NCI-H2107 treated with DMSO at 0.1 percent for 48 hours (cell line): ENCODE results near the gene ARHGAP1.
A peak's percentile ranks its signal among the peaks of the same experiment; 100 is the strongest.

Experiments
- DNase-seq: peaks from one replicate; lab custom pipeline; 2025; ENCODE audit not compliant: unreplicated experiment; lab: John Stamatoyannopoulos, UW

Gene ARHGAP1

DNA sequence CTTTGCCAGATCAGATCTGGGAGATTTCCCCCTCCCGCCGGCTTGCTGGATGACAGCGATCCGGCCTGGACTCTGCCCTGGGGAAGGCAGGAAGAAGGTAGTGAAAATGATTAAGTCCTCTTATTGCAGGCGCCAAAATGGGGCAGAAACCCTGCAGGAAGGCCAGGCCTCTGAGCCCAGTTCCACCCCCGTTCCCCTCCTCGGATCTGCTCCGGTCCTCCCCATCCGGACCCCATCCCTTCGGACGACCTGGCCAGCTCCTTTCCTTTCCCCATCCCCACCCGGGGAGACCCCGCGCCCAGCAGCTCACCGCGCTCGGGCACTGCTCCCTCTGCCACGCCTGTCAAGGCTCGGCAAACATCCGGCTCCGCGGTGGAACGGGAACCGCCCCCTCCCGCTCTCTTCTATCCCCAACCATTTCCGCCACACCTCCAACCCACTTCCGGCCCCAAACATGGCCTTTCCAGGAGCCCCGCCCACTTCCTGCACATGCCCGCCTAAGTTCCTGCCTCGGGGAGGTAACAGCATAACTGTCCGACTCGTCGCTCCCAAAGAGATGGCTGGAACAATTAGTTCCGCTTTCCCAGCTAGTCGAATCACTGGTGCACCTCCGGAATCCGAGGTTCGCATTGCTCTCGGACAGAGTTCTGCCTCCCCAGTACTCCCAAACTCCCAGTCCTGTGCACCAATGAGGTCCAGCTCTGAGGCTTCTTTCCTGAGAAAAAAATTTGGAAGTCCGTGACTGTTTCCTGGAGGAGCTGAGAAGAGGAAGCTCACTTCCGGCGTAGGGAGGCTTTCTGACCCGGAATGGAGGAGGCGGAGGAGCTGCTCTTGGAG, at the start of gene ARHGAP1, which contains the start of gene ZNF408:
Gene ARHGAP1 (minus strand): TSS at position 379 of the 837 bp plus-strand sequence. CDS start 4,512 bp downstream, outside the sequence.
Gene ZNF408 (plus strand): TSS at position 791 of the 837 bp plus-strand sequence. CDS start 17 bp downstream, at position 808.
- DNase-seq: peak; percentile 95

DNA sequence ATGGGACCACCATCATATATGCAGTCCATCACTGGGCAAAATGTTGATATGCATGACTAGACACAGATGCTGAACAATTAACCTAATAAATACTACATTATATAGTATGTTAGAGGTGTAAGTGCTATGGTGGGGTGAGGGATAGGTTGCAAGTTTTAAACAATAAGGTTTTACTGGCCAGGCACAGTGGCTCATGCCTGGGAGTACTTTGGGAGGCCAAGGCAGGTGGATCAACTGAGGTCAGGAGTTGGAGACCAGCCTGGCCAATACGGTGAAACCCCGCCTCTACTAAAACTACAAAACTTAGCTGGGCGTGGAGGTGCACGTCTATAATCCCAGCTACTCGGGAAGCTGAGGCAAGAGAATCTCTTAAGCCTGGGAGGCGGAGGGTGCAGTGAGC, 46.7 kb upstream of the ARHGAP1 start:
- DNase-seq: no peak

DNA sequence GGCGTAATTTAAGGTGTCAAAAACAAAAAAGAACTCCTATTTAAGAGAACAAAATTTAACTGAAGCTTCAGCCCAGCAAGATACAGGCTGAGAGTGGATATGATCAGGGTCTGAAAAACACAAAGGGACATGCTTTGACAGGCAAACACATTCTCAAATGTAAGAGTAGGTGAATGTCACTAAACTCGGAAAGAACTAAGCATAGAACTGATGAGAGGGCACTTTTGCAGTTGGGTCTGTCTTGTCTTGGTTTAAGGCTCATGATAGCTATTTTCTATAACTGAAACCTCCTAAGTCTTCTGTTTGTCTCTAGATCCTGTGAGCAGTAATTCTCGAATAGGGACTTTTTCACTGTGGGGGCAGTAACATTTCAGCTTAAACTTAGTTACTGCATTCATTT, 45.6 kb upstream of the ARHGAP1 start:
- DNase-seq: no peak

DNA sequence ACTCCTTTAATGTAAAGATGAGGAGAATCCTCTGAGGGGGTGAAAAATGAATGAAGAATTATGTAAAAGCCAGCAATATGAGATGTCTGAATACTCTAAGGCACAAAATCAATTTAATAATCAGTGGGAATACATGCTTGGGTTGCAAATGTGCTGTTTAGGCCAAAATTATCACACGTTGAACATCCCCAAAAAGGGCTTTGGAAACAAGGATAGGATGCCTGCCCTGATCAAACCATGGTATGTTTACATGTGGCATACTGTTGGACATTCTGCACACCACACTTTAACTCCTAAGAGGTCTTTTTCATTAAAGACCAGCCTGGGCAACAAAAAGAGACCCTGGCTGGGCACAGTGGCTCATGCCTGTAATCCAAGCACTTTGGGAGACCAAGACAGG, 44.9 kb upstream of the ARHGAP1 start:
- no peak for DNase-seq

DNA sequence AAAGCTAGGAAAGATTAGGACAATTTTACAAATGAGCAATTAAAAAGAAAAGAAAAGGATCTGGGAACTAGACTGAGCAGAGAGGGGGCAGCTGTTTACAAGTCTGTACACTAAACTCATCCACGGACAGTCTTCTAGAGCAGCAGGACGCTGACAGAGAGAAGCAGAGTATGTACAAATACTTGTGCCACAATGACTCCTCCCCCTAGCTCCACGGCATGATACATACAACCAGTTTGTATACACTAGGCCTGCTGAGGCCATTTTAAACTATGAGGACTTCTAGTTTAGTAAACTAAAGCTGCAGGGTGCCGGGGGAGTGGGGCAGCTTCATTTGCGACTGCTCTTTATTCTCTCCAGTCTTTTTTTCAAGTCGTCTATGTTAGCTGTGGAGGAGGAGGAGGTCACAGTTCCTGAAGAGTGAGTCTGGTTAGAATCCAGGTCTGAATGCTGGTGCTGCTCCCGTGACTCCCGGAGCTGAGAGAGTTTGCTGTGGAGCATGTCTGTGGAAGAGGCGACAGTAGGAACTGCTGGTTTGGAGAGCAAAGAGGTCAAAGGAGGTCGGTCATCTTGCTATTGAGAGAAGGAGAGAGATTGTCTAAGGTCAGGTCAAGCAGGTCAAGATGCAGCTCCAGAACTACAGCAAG, 43.4 kb upstream of the ARHGAP1 start:
- DNase-seq: no peak

DNA sequence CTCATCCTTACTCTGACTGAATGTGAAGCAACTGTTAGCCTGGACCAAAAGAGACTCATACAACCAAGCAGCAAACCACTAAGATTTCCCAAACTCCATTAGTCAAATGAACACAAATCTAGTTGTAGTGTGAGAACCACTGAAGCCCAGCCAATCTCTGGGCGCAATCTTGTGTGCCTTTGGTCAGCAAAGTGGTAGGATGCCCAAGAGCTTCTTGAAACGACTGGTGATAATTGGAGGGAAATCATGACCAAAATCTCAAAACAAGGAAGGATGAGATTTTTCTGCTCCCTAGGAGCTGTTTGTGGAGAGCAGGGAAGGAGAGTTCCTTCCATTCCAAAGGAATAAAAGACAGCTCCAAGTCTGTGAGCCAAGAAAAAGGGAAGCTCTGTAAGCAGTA, 42.6 kb upstream of the ARHGAP1 start:
- no peak for DNase-seq

DNA sequence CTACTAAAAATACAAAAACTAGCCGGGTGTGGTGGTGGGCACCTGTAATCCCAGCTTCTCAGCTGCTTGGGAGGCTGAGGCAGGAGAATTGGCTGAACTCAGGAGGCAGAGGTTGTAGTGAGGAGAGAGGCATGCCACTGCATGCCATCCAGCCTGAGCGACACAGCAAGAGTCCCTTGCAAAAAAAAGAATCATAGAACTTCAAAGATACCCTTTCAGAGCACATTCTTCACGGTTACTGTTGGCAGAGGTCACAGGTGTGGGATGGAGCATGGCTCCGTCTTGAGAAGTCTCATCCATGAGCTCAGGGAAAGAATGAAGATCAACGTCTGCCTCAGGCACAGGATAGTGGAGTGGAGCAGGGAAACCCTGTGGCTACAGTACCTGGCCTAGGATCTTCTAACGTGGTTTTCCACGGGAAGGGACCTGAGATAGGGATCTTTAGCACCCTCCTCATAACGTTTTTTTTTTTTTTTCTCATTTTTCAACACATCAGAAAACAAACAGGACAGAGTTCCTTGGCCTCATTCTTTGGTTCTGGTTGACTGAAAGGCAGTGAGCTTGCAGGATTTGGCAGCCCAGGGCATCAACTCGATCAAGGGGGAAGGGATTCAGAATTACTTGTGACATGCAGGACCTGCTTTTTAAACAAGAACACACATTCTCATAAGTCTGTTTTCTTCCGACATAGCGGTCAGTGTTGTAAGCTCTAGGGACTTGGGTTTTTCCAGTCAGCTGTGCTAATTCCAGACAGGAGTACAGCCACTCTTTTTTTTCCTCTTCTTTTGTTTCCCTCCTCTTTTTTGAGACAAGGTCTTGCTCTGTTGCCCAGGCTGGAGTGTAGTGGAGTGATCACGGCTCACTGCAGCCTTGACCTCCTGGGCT, 41.4 kb upstream of the ARHGAP1 start:
- no peak for DNase-seq

DNA sequence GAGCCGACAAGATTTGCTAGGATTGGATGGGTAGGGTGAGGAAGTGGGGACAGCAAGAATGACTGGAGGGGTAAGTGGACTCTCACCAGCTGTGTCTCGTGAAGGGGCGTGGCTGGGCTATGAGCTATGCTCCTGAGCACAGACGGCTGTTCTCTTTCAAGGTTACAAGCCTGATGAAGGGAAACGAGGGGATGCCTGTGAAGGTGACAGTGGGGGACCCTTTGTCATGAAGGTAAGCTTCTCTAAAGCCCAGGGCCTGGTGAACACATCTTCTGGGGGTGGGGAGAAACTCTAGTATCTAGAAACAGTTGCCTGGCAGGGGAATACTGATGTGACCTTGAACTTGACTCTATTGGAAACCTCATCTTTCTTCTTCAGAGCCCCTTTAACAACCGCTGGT, 38.5 kb upstream of the ARHGAP1 start:
- no peak for DNase-seq

DNA sequence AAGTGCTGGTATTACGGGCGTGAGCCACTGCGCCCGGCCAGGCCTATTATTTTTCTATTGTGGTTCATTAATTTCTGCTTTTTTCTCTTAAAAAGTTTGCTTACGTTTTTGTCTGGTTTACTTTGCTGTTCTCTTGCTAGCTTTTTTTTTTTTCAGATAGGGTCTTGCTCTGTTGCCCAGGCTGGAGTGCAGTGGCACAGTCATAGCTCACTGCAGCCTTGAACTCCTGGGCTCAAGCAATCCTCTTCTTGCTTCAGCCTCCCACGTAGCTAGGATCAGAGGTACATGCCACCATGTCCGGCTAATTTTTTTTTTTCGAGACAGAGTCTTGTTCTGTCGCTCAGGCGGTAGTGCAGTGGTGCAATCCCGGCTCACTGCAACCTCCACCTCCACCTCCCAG, 37.3 kb upstream of the ARHGAP1 start:
- DNase-seq: no peak

DNA sequence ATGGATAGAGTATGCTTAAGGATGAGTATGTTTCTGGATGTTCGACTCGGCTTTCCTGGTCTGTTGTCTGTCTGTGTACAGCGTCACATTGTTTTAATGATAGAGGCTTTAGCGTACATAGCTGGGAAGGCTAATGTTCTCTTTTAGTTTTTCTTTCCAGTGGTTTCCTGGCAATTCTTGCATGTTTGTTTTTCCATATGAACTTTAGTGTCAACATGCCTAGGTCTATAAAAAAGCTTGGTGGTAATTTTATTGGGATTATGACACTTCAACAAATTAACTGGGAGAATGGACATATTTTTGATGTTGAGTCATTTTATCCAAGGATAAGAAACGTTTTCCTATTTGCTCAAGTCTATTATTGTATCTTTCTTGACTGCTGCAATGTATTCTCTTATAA, 36.2 kb upstream of the ARHGAP1 start:
- DNase-seq: no peak

DNA sequence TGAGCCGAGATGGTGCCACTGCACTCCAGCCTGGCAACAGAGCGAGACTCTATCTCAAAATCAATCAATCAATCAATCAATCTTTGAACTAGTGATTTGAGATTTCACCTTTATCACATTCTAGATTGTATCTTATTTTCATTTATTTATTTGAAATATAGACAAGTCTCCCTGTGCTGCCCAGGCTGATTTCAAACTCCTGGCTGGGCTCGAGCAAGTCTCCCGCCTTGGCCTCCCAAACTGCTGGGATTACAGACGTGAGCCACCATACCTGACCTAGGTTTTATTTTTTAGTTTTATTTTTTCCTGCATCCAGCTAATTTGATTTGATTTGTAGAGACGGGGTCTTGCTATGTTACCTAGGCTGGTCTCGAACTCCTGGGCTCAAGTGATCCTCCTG, 35.7 kb upstream of the ARHGAP1 start:
- DNase-seq: no peak

DNA sequence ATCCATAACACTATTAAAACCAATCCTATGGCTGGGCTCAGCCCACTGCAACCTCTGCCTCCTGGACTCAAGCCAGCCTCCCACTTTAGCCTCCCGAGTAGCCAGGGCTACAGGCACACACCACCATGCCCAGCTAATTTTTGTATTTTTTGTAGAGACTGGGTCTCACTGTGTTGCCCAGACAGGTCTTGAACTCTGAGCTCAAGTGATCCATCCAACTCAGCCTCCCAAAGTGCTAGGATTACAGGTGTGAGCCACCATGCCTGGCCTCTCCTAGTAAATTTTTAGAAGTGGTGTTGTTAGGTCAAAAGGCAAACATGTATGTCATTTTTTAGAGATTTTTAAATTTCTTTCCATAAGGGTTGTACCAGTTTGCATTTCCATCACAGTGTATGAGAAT, 32.8 kb upstream of the ARHGAP1 start:
- DNase-seq: no peak

DNA sequence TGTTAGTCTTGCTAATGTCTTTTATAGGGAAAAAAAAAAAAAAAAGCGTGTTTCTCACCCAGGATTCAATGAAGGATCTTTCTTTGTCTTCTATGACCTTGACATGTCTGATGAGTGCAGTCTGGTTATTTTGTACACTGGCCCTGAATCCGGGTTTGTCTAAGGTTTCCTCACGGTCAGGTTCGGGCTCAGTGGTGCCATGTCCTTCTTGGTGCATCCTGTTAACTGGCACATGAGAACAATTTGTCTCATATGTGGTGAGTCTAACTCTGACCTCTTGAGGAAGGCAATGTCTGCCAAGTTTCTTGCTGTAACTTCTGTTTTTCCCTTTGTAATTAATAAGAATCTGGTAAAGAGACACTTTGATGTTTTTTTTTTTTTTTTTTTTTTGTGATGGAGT, 31.1 kb upstream of the ARHGAP1 start:
- DNase-seq: no peak

DNA sequence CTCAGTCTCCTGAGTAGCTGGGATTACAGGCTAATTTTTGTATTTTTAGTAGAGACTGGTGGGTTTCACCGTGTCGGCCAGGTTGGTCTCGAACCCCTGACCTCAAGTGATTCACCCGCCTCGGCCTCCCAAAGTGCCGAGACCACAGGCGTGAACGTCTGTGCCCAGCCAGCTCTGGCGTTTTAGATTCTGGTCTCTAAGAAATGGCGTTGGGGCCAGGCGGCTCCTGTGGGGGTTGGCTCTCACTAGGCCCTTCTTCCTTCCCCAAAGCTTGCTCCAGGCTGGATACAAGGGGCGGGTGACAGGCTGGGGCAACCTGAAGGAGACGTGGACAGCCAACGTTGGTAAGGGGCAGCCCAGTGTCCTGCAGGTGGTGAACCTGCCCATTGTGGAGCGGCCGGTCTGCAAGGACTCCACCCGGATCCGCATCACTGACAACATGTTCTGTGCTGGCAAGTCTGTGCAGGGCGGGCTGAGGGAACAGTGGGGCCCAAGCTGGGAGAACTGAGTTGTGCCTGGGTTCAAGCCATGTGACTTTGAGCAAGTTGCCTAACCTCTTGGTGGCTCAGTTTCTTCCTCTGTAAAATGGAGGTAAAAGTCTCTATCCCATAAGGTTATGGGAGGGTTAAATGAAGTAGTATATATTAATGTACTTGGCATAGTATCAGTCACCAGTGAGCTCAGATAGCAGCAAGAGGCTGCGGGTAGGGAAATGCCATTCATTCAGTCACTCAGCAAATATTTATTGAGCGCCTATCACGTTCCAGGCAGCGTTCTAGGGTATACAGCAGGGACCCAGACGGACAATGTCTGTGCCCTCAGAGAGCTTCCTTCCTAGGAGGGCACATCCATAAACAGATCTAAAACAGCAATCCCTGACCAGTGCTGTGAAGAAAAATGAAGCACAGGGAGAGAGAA, 28.9 kb upstream of the ARHGAP1 start:
- no peak for DNase-seq

DNA sequence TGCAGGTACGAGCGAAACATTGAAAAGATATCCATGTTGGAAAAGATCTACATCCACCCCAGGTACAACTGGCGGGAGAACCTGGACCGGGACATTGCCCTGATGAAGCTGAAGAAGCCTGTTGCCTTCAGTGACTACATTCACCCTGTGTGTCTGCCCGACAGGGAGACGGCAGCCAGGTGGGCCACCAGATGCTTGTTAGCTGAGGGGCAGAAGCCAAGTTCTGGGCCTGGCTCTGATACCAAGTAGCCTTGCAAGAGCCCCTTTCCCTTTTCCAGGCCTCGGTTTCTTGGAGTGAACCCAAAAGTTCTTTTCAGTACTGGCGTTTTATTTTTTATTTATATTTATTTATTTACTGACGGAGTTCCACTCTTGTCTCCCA, 28.2 kb upstream of the ARHGAP1 start:
- no peak for DNase-seq

DNA sequence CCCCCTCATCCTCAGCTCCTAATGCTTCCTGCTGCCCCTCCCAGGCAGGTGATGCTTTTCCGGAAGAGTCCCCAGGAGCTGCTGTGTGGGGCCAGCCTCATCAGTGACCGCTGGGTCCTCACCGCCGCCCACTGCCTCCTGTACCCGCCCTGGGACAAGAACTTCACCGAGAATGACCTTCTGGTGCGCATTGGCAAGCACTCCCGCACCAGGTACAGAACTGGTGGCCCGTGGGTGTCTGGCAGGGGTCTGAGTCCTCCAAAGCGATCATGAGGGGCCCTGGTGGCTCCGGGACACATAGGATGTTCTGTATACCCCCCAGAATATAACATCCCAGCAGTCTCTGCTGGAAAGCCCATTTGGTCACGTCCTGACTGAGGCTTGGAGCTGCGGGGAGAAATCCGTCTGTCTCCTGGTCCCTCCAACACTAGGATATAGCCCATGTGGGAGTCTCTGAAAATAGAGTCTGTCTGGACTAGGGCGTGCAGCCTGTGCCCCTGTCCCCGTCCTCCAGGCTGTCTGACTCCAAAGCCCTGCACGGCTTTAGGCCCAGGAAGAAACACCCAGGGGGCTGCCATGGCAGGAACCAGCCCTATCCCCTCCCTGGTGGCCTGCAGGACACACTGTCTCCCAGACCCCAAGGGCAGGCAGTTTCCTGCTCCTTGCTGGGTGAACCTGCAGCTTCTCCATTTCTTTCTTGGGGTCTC, 27.7 kb upstream of the ARHGAP1 start:
- no peak for DNase-seq

DNA sequence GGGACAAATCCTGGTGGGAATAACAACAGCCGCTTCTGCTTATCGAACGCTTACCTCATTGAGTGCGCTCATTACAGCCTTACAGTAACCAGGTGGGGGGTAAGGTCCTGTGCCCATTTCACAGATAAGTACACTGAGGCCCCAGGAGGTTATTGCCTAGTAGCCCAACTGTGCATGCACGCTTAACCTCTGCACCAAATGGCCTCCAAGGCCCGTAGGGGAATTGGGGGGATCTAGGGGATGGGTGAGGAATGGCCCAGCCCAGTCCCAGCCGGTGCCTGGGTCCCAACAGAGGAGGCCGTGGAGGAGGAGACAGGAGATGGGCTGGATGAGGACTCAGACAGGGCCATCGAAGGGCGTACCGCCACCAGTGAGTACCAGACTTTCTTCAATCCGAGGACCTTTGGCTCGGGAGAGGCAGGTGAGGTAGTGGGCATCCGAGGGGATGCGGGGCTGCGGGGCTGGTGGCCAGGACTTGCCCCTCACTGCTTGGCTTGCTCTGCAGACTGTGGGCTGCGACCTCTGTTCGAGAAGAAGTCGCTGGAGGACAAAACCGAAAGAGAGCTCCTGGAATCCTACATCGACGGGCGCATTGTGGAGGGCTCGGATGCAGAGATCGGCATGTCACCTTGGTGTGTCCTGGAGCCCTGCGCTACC, 25.9 kb upstream of the ARHGAP1 start:
- no peak for DNase-seq

DNA sequence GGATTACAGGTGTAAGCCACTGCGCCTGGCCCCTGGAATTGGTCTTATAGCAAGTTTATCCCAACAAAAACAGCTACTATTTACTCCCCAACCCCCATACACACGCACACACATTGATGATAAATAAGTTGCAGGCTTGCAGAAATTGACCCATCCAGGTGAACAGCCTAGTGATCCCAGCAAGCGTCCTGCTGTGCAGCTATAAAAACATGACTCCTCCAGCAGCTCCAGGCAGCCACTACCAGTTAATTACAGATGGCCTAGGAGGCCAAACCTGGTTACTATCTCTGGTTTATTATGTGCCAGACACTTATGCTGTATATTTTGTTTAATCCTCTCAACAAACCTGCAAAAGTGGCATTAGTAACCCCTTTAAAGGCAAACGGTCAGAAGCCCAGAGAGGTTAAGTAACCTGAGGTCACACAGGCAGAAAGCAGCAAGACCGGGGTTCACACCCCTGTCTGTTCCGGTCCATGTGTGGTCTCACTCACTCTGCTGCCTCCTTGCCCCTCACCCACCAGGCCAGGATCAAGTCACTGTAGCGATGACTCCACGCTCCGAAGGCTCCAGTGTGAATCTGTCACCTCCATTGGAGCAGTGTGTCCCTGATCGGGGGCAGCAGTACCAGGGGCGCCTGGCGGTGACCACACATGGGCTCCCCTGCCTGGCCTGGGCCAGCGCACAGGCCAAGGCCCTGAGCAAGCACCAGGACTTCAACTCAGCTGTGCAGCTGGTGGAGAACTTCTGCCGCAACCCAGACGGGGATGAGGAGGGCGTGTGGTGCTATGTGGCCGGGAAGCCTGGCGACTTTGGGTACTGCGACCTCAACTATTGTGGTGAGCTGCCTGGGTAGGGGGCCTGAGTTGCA, 25.2 kb upstream of the ARHGAP1 start:
- no peak for DNase-seq
